BLaER1 treated with 17β-estradiol and CSF1 and Interleukin-3, amounts not matched to agents 10 nM and 100 nM (cell line): ENCODE data around the gene KCTD4.

ENCODE experiments used
- H3K27ac ChIP-seq, 11 experiments: shearing (Covaris generic); formaldehyde crosslinking; 2 replicates each; pipeline ENCODE4 v1.8.1; 2022
- H3K27me3 ChIP-seq, 11 experiments: shearing (Covaris generic); formaldehyde crosslinking; 2 replicates each; pipeline ENCODE4 v1.8.1; 2022
- H3K36me3 ChIP-seq, 11 experiments: shearing (Covaris generic); formaldehyde crosslinking; 2 replicates each; pipeline ENCODE4 v1.8.1; 2022
- H3K4me1 ChIP-seq, 10 experiments: shearing (Covaris generic); formaldehyde crosslinking; 2 replicates each; pipeline ENCODE4 v1.8.1; 2022
- H3K4me2 ChIP-seq, 11 experiments: shearing (Covaris generic); formaldehyde crosslinking; 2 replicates each; pipeline ENCODE4 v1.8.1; 2022
- H3K4me3 ChIP-seq, 10 experiments: shearing (Covaris generic); formaldehyde crosslinking; 2 replicates each; pipeline ENCODE4 v1.8.1; 2022
- H3K9ac ChIP-seq, 11 experiments: shearing (Covaris generic); formaldehyde crosslinking; 2 replicates each; pipeline ENCODE4 v1.8.1; 2022
- H3K9me3 ChIP-seq, 11 experiments: shearing (Covaris generic); formaldehyde crosslinking; replicated peaks in 1 of 11; 2 replicates each; pipeline ENCODE4 v1.8.1; 2022
- H4K20me1 ChIP-seq, 11 experiments: shearing (Covaris generic); formaldehyde crosslinking; 2 replicates each; pipeline ENCODE4 v1.8.1; 2022
- Cebpa-rat ChIP-seq, 11 experiments: shearing (Covaris generic); IDR thresholded peaks; 2 replicates each; pipeline ENCODE4 v1.8.1; 2022

KCTD4 gene

DNA sequence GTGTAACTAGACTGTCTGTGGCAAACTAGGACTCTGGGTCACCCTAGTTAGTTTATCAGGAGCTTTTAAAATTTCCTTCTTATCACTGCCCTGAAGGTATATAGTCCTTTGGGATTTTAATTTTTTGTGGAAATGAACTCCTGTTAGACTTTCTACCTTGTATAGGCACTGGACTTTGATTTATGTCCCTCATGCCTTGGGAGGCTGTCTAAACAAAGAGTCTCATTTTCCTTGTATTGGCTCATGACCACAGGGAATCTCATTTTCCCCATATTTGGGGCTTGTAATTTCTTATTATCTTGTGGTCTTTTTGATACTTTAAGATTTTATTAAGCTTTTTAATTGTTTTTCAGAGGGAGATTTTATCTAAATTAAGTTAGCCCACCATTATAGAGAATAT lies 21.4 kb downstream of the KCTD4 start:
- Histone ChIP-seq H3K4me3 (no peak overlapping the region), H3K36me3 (peaks cover 31 to 69% (median 46%) of the 10 kb centered on the region in 11 experiments), H3K9ac (no peak overlapping the region), H4K20me1 (peaks cover 0 to 70% (median 12%) of the 10 kb centered on the region in 11 experiments; a peak in 10 of 22 replicates), H3K27me3 (no peaks in the 10 kb centered on the region), H3K4me1 (peaks cover 2 to 9% (median 3%) of the 10 kb centered on the region in 10 experiments; a peak in 15 of 20 replicates), H3K9me3 (peaks cover 0 to 8% (median 0%) of the 10 kb centered on the region in 11 experiments; a peak in 2 of 22 replicates), H3K4me2 (no peak overlapping the region), H3K27ac (no peak overlapping the region)
- TF ChIP-seq Cebpa-rat (IDR thresholded peaks at IDR 0.05), result no peak

DNA sequence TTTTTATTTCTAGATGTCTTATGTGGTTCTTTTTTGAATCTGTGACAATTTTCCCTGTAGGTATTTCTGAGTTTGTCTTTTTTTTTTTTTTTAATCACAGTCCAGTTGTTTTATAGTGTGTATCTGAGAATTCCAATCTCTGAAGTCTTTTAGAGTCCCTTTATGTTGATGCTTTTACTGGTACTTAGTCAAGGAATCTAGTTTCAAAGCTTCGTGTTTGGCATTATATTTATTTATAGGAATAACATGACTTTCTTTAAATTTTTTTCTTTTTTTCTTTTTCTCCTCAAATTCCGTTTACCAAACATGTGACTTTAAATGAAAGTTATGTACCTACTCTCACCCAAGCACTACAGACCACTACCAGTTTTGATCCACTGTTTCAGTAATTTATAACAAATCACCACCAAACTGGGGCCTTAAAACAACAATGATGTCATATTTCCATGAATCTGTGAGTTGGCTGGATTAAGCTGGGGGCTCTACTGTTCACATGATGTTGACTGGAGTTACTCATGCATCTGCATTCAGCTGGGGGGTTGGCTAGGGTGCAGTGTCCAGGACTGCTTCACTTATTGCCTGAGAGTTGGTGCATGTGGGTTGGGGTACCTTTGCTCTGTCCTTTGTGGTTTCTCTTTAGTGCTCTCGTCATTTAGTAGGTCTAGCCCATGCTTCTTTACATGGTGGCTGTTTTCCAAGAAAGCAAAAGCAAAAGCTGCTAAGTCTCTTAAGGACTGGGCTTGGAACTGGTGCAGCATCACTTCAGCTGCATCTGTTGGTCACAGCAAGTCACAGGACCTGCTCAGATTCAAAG lies 22.3 kb downstream of the KCTD4 start:
- Histone ChIP-seq H3K9ac (no peak overlapping the region), H3K4me3 (no peak overlapping the region), H3K4me2 (no peak overlapping the region), H3K9me3 (peaks cover 0 to 4% (median 0%) of the 10 kb centered on the region in 11 experiments; a peak in 1 of 22 replicates), H3K4me1 (peaks cover 0 to 9% (median 0%) of the 10 kb centered on the region in 10 experiments; a peak in 2 of 20 replicates), H4K20me1 (peaks cover 0 to 61% (median 12%) of the 10 kb centered on the region in 11 experiments; a peak in 10 of 22 replicates), H3K36me3 (peaks cover 22 to 69% (median 45%) of the 10 kb centered on the region in 11 experiments), H3K27me3 (no peaks in the 10 kb centered on the region), H3K27ac (no peak overlapping the region)
- TF ChIP-seq Cebpa-rat (IDR thresholded peaks at IDR 0.05), result no peak

DNA sequence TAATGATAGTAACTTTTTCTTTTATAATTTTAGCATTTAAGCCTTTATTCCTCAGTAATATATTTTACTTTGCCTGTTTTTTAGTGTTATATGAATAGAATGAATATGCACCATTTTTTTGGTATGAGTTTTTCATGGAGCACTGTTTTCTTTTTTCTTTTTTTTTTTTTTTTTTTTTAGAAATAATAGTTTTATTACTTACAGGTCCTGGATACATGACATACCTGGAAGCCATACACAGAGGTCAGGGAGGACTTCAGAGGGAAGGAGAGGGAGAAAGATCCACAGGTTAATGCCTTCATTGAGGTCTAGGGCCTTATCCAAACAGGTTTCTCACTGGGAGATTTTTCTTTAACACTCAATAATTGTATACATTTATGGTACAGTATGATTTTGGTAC lies 26.4 kb downstream of the KCTD4 start:
- H3K4me1 ChIP-seq, result no peaks in the 10 kb centered on the region
- TF ChIP-seq Cebpa-rat (IDR thresholded peaks at IDR 0.05), result no peak
- H3K27ac ChIP-seq, result no peak overlapping the region
- H3K36me3 ChIP-seq, result peaks cover 32 to 84% (median 58%) of the 10 kb centered on the region in 11 experiments
- peaks cover 0 to 43% (median 8%) of the 10 kb centered on the region in 11 experiments; a peak in 11 of 22 replicates for H4K20me1 ChIP-seq
- H3K9me3 ChIP-seq, result peaks cover 0 to 8% (median 0%) of the 10 kb centered on the region in 11 experiments; a peak in 4 of 22 replicates
- H3K27me3 ChIP-seq, result no peaks in the 10 kb centered on the region
- H3K4me3 ChIP-seq, result no peak overlapping the region
- H3K4me2 ChIP-seq, result no peak overlapping the region
- no peak overlapping the region for H3K9ac ChIP-seq

DNA sequence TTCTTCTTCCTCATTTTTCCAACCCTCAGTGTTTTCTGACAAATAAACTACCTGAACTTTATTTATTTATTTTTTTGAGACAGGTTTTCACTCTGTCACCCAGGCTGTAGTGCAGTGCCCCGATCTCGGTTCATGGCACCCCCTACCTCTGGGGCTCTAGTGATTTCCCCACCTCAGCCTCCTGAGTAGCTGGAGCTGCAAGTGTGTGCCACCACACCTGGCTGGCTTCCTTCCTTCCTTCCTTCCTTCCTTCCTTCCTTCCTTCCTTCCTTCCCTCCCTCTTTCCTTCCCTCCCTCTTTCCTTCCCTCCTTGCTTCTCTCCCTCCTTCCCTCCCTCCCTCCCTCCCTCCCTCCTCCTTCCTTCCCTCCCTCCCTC lies 32.3 kb downstream of the KCTD4 start:
- H3K27me3 ChIP-seq, result no peaks in the 10 kb centered on the region
- no peaks in the 10 kb centered on the region for H3K4me1 ChIP-seq
- peaks cover 39 to 87% (median 72%) of the 10 kb centered on the region in 11 experiments for H3K36me3 ChIP-seq
- H3K9me3 ChIP-seq, result peaks cover 0 to 4% (median 0%) of the 10 kb centered on the region in 11 experiments; a peak in 3 of 22 replicates
- H3K4me3 ChIP-seq, result no peak overlapping the region
- TF ChIP-seq Cebpa-rat (IDR thresholded peaks at IDR 0.05), result no peak
- no peak overlapping the region for H3K4me2 ChIP-seq
- H4K20me1 ChIP-seq, result peaks cover 0 to 21% (median 0%) of the 10 kb centered on the region in 11 experiments; a peak in 5 of 22 replicates
- no peak overlapping the region for H3K27ac ChIP-seq
- no peak overlapping the region for H3K9ac ChIP-seq

DNA sequence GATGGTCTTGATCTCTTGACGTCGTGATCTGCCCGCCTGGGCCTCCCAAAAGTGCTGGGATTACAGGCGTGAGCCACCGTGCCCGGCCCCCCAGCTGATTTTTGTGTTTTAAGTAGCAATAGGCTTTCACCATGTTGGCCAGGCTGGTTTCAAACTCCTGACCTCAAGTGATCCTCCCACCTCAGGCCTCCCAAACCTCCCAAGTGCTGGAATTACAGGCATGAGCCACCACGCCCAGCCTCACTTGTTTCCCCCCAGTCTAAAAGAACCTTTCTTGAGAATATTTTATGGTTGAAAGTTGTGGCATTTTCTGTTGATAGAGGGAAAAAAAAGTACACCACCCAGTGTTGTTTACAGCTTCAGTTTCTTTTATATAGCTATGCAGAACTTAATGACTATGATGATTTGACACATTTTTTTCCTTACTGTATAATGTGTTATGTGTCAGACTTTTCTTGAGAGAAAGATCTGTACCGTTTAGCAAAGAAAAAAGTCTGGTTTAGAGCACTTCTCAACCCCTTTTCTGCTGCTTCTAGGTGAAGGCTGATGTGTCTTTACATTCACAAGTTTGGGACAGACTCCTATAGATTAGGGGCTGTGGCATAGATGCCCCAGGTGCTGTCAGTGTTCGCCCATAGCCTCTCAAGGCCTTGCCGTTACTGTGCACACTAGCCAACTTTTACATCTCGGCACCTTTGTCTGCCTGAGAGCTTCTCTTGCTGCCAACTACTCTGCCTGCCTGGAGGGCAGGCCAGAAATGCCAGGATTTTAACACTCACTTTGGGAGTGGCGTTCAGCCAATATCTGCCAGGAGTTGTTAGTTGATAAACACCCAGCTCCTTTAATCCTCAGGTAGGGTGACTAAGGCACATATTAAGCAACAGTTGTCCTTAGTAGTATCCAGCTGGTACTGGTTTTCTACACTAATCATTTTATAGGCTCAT lies 33.0 kb downstream of the KCTD4 start:
- H3K4me1 ChIP-seq, result no peaks in the 10 kb centered on the region
- peaks cover 38 to 83% (median 69%) of the 10 kb centered on the region in 11 experiments for H3K36me3 ChIP-seq
- H4K20me1 ChIP-seq, result peaks cover 0 to 21% (median 0%) of the 10 kb centered on the region in 11 experiments; a peak in 5 of 22 replicates
- no peak overlapping the region for H3K27ac ChIP-seq
- H3K4me3 ChIP-seq, result no peak overlapping the region
- H3K27me3 ChIP-seq, result no peaks in the 10 kb centered on the region
- no peak overlapping the region for H3K4me2 ChIP-seq
- no peak for TF ChIP-seq Cebpa-rat (IDR thresholded peaks at IDR 0.05)
- no peak overlapping the region for H3K9ac ChIP-seq
- H3K9me3 ChIP-seq, result peaks cover 0 to 4% (median 0%) of the 10 kb centered on the region in 11 experiments; a peak in 1 of 22 replicates

DNA sequence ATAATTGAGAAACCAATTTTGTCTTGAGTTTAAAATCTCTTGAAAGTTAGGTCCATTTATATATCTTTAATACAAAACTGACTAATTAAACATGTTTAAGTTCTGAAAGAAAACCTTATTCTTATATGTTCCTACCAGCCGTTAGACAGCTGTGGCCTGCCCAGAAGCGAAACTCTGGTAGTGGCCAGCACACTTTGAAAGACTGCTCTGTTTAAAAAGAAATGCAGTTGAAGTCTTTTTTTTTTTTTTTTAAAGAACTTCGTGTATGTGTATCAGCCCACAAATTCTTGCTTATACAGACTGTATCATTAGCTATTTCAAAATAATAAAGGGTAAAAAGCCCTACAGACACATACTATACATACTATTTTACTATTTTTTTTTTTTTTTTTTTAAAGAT lies 34.0 kb downstream of the KCTD4 start:
- no peaks in the 10 kb centered on the region for H3K27me3 ChIP-seq

DNA sequence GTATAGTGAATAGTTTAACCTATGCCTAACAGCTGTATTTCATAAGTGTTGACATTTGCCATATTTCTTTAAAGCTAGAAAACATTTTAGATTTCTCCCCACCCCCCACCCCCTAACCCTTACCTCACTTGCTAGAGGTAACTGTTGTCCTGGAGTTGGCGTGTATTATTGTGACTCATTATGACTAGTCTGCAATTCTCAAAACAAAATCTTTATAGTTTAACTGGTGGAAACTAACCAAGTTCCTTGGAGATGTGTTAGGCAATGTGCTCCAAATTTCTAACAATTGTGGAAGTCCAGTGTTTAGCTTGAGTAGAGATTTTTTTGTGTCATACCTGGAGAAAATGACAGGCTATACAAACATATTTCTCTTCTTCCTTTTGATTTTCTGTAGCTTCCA lies 38.0 kb downstream of the KCTD4 start:
- no peak overlapping the region for H3K4me2 ChIP-seq
- H3K27me3 ChIP-seq, result no peaks in the 10 kb centered on the region
- peaks cover 0 to 9% (median 0%) of the 10 kb centered on the region in 10 experiments; a peak in 3 of 20 replicates for H3K4me1 ChIP-seq
- H3K9me3 ChIP-seq, result peaks cover 5 to 14% (median 9%) of the 10 kb centered on the region in 11 experiments; a peak in 21 of 22 replicates
- peaks cover 0 to 10% (median 0%) of the 10 kb centered on the region in 11 experiments; a peak in 1 of 22 replicates for H4K20me1 ChIP-seq
- TF ChIP-seq Cebpa-rat (IDR thresholded peaks at IDR 0.05), result no peak
- peaks cover 34 to 81% (median 69%) of the 10 kb centered on the region in 11 experiments for H3K36me3 ChIP-seq
- no peak overlapping the region for H3K4me3 ChIP-seq
- 0 out of 22 replicates have a peak overlapping the region, but pooled peaks of 1 of the 11 experiments have one; percentile 17 for H3K27ac ChIP-seq
- no peak overlapping the region for H3K9ac ChIP-seq

More for the DNA sequence above, 34.0 kb downstream of the KCTD4 start:
- TF ChIP-seq Cebpa-rat (IDR thresholded peaks at IDR 0.05), result no peak
- H3K4me1 ChIP-seq, result peaks cover 0 to 8% (median 0%) of the 10 kb centered on the region in 10 experiments; a peak in 3 of 20 replicates
- no peak overlapping the region for H3K4me2 ChIP-seq
- H3K9me3 ChIP-seq, result peaks cover 0 to 4% (median 0%) of the 10 kb centered on the region in 11 experiments; a peak in 1 of 22 replicates
- no peak overlapping the region for H3K9ac ChIP-seq
- peaks cover 31 to 81% (median 65%) of the 10 kb centered on the region in 11 experiments for H3K36me3 ChIP-seq
- H3K27ac ChIP-seq, result no peak overlapping the region
- no peak overlapping the region for H3K4me3 ChIP-seq
- peaks cover 0 to 21% (median 0%) of the 10 kb centered on the region in 11 experiments; a peak in 3 of 22 replicates for H4K20me1 ChIP-seq

DNA sequence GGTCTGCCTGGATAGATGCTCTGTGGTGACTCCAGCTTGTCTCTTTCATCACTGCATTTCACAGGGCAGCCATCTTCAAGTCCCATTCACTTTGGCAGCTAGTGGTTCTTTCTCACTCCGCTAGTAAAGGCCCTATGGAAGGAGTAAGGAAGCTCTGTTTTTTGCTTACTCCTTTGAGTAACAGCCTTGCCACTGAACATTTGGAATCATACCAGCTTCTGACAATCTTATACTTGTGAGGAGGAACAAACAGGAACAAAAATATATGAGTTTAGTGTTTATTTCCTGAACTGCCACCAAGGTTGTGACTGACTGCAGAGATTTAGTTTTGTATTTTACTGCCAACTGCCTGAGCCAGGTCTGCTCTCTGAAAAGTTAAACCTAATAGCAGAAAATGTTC lies 38.7 kb downstream of the KCTD4 start:
- Histone ChIP-seq H3K27ac (0 out of 22 replicates have a peak overlapping the region, but pooled peaks of 1 of the 11 experiments have one; percentile 17), H3K4me1 (peaks cover 0 to 9% (median 0%) of the 10 kb centered on the region in 10 experiments; a peak in 5 of 20 replicates), H4K20me1 (0 out of 22 replicates have a peak, but pooled peaks cover 0 to 6% (median 0%) of the 10 kb centered on the region in 11 experiments), H3K9me3 (peaks cover 11 to 20% (median 15%) of the 10 kb centered on the region in 11 experiments), H3K36me3 (peaks cover 40 to 81% (median 70%) of the 10 kb centered on the region in 11 experiments), H3K4me2 (no peak overlapping the region), H3K9ac (no peak overlapping the region), H3K4me3 (no peak overlapping the region), H3K27me3 (no peaks in the 10 kb centered on the region)
- TF ChIP-seq Cebpa-rat (IDR thresholded peaks at IDR 0.05), result no peak
